ENCODE data around the gene DLEU7. TPM values are rescaled to one million over a fixed set of nuclear protein-coding genes. Genes with fewer than 3 reads are reported as not detected.

The DLEU7 gene
- total RNA-seq, result 3.3 TPM
- long read RNA-seq, partial matches to known transcripts, result 0 of 6 reads
- long read RNA-seq, other reads (novel, unspliced or antisense), result 5 of 6 reads

- Histone ChIP-seq H3K9me3 (no peaks in the 10 kb centered on the region), H3K4me1 (peaks cover 8% of the 10 kb centered on the region), H3K36me3 (no peaks in the 10 kb centered on the region), H3K4me3 (peak within 1 kb of the TSS; percentile 23), H3K27me3 (ENCODE audit: low read depth) (peaks cover 19% of the 10 kb centered on the region), H3K27ac (no peak within 1 kb of the TSS)
- ATAC-seq (peak; percentile 39 to 49), DNase-seq (no peak)
- intact Hi-C loops (cut with DNase I), result no loop called here
- TF ChIP-seq CTCF (IDR thresholded peaks at IDR 0.05), result no peak
Observed at GRCh38 chr13:50843257-50844083, at the start of gene DLEU7. Gene DLEU7 (minus strand): TSS chr13:50843692. CDS start chr13:50843646, 46 bp downstream.

GRCh38 chr13:50892210-50892944 is 48.9 kb upstream of the DLEU7 start:
- Histone ChIP-seq H3K9me3 (no peaks in the 10 kb centered on the region), H3K36me3 (no peaks in the 10 kb centered on the region), H3K4me1 (peaks cover 8% of the 10 kb centered on the region), H3K27me3 (ENCODE audit: low read depth) (no peaks in the 10 kb centered on the region), H3K4me3 (no peak overlapping the region), H3K27ac (no peak overlapping the region)
- intact Hi-C loops (cut with DNase I), result no loop called here
- ATAC-seq (peak in 1 of 2 donors; percentile 37), DNase-seq (no peak)
- TF ChIP-seq CTCF (IDR thresholded peaks at IDR 0.05), result no peak

- TF ChIP-seq CTCF (IDR thresholded peaks at IDR 0.05), result no peak
- DNase-seq (no peak), ATAC-seq (no peak)
- H3K9me3 ChIP-seq, result no peaks in the 10 kb centered on the region
- intact Hi-C loops (cut with DNase I), result no loop called here
- H3K4me3 ChIP-seq, result no peak overlapping the region
- no peaks in the 10 kb centered on the region for H3K27me3 ChIP-seq (ENCODE audit: low read depth)
- no peak overlapping the region for H3K27ac ChIP-seq
- peaks cover 8% of the 10 kb centered on the region for H3K4me1 ChIP-seq
- H3K36me3 ChIP-seq, result no peaks in the 10 kb centered on the region
Observed at GRCh38 chr13:50891206-50891605, 47.7 kb upstream of the DLEU7 start.

- DNase-seq, result no peak
- Histone ChIP-seq H3K27ac (no peak overlapping the region), H3K4me3 (no peak overlapping the region), H3K36me3 (no peaks in the 10 kb centered on the region), H3K4me1 (peaks cover 8% of the 10 kb centered on the region), H3K27me3 (ENCODE audit: low read depth) (no peaks in the 10 kb centered on the region), H3K9me3 (no peaks in the 10 kb centered on the region)
- no peak for TF ChIP-seq CTCF (IDR thresholded peaks at IDR 0.05)
- intact Hi-C loops (cut with DNase I), result no loop called here
- ATAC-seq, result no peak
Observed at GRCh38 chr13:50889317-50889716, 45.8 kb upstream of the DLEU7 start.

GRCh38 chr13:50888362-50888761 is 44.9 kb upstream of the DLEU7 start:
- Histone ChIP-seq H3K4me1 (peaks cover 2% of the 10 kb centered on the region), H3K27me3 (ENCODE audit: low read depth) (no peaks in the 10 kb centered on the region), H3K9me3 (no peaks in the 10 kb centered on the region), H3K4me3 (no peak overlapping the region), H3K36me3 (no peaks in the 10 kb centered on the region), H3K27ac (no peak overlapping the region)
- no peak for TF ChIP-seq CTCF (IDR thresholded peaks at IDR 0.05)
- no peak for DNase-seq
- intact Hi-C loops (cut with DNase I), result no loop called here
- ATAC-seq, result no peak

All from lower lobe of right lung (tissue), 2 donors.